HG02588 (cell line): ENCODE measurements around the gene NRXN2.

Source experiments
- ATAC-seq: cut with Tn5 transposase; IDR thresholded peaks from one replicate; pipeline ENCODE4 v1.9.1; 2021; ENCODE audit warnings: mild to moderate bottlenecking, moderate library complexity; ENCODE audit not compliant: unreplicated experiment

The NRXN2 gene

GRCh38 chr11:64654439-64654838, 68.6 kb downstream of the NRXN2 start:
- no peak for ATAC-seq

- ATAC-seq, result no peak
Measured at GRCh38 chr11:64653388-64653973, 69.5 kb downstream of the NRXN2 start.

DNA sequence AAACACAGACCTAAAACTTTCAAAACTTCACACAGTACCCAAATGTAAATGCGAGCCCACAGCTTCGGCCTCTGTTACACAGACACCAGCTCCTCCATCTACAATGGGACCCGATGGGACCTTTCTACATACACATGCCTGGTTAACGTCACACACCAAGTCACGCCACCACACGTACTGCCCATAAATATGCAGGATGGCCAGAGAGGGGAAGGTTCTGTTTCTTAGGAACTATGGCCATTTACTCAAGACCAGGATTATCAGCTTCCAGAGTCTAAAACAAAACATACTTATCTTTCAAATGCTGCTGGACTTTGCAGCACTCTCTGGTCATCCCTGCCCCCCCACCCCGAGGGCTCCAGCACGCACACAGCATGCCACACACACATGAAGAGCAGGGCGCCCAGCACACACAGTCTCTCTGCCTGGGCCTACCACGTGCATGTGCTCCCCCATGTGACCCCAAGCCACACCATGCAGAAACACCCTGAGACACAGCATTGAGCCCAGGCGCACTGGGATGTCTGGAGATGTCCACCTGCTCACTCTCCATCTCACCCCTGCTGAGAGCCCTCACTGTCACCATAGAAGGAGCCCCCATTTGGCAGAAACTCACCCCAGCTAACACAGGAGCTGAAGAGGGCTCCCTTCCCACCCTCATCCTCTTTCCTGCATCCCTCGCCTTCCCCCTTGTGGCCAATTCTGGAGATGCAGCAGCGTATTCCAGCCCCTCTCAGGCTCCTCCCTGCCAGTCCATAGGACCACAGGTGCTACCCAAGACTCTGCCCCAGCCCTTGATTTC, 70.2 kb downstream of the NRXN2 start:
- no peak for ATAC-seq

DNA sequence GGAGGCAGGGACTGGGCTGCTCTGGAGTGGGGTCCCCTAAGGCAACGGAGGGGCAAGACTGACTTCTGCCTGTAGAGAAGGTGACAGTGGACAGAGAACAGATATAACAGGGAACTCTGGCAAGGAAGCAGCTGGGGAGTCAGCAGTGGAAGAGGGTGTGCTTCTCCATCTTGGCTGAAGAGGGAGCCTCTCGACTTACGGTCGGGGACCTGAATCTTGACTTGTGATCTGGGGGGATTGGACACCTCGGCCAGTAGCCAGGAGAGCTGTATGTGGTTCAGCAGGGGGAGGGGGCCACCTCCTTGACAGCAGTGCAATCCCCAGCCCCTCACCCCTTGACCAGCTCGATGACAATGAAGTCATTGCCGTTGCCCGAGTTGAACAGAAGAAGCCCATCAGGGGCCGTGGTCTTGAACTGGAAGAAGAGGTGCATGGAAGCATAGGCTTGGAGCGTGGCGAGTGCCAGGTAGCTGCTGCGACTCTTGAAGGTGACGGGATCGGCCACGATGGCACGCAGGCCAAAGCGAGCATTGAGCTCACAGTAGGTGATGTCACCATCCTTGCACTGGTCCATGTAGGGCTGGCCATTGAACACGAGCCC, 72.0 kb downstream of the NRXN2 start:
- ATAC-seq, result no peak

DNA sequence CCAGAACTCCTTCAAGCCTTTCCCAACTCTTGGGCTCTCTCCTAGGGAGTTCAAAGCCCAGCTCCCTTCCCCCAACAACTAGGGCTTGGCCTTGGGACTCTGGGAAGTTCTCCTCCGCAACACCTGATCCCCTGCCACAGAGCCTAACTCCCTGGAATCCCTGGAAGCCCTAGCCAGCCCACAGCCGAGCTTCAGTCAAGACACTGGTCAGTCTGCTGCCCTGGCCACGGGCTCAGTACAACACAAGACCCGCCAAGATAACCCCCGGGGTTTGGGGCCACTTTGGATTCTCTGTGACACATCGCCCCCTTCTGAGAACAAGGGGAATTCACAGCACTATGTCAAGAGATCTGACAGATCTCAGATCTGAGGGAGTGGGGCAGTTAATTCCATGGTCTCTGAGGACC, 73.7 kb downstream of the NRXN2 start:
- ATAC-seq, result no peak

- no peak for ATAC-seq
Measured at GRCh38 chr11:64648551-64648950, 74.4 kb downstream of the NRXN2 start.

DNA sequence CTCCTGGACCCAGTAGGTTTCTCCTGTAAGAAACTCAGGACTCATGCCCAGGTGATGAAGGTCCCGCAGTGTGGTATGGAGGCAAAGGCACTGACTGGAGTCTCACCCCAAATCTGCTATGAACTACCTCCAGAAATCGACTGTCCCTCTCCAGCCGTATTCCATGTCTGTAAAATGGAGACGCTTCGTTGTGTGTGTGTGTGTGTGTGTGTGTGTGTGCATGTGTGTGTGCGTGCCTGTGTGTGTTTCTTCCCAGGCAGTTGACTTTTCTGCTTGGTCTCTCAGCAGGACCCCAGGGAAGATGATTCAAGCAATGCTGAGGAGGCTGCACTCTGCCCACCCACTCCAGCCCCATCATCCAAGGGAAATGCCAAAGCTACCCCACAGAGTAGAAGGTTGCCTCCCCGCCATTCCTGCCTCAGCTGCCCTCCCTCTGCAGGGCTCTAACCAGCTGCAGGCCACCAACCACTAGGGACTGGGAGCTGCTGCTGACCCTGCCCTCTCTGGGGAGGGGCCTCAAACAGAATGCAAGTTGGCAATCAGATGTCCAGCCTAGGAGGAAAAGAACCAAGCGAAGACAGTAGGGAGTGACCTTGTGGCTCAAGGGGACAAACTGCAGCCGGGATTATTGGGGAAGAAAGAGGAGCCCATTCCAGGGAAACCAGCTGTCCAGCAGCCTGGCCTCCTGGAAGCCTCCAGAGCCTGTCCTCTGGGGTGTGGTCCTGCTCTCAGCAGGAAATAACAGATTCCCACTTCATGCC, 75.8 kb downstream of the NRXN2 start:
- ATAC-seq, result no peak

DNA sequence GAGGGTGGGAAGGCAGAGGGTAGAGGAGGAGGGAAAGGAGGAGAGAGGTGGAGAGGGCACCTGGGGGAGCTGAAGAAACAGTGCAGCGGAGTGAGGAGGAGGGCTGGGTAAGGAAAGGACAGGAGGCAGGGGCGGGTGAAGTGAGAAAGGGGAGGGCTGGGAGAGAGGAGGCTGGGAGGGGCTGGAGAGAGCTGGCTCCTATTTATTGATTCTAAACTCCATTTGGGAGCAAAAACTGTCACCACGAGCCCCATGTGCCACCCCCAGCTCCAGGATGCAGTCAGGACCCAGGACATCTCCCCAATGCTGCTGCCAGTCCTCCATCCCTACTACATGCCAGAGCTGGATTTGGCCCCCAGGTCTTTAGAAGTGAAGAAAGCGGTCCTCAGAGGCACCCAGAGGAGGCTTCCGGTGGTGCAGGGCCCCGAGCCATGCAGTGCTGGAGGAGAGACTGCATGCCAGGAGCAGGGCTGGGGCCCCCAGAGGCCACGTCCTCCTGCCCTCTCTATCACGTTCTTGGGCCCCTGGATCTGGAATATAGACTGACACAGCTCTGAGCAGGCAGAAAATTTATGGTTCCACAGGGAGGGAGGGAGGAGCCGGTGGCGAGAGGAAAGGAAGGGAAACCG, 78.2 kb downstream of the NRXN2 start:
- no peak for ATAC-seq

- no peak for ATAC-seq
Measured at GRCh38 chr11:64643920-64644646, 78.9 kb downstream of the NRXN2 start.

GRCh38 chr11:64643256-64643881, 79.6 kb downstream of the NRXN2 start:
- ATAC-seq, result no peak

DNA sequence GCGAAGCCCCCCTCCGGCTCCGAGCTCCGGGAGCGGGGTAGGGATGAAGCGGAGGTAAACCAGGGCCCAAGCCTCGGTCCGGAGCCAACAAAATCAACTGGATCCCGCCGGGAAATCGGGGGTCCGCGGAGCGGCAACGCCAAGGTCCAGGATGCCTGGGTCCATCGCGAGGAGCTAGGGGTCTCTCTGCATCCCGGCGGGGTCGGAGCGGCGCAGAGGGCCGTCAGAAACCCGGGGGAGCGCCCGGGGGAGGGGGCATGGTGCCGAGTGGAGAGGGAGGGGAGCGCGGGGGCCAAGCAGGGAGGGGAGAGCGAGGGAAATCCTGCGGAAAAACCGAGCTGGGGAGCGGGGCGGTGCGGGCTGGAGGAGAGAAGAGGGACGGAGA, 80.1 kb downstream of the NRXN2 start:
- no peak for ATAC-seq

GRCh38 chr11:64642418-64642735, 80.6 kb downstream of the NRXN2 start:
- ATAC-seq, result no peak

DNA sequence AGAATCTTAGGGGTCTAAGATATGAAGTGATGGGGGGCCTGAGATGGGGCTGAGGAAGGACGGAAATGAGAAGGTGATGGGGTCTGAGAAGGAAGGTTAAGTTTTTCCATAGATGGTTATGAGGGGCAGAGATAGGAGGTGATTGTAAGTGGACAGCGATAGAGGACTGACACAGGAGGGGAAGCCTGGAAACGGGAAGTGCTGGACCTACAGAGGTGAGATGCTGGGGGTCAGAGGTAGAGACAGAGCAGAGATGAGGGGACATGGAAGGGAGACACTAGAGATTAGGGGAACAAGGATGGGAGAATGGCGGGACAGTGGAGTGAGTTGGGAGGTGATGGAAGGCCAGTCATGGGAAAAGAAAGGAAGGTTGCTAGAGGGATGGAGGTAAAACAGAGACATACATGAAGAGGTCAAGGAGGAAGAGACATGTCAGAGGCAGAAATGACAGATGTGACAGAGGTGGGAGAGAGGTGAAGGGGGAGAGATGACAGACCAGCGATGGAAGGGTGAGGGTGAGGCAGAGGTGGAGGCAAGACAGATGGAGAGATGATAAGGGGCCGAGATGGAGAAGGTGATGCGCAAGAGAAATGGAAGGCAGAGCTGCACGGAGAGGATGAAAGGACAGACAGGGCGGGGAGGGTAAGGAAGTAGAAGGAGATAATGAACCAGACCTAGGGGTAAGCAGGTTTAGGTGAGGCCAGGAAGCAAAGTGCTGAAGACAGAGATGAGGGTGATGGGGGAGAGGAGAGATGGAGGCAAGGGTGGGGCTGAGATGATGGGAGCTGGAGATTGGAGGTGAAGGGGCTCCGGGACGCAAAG, 81.2 kb downstream of the NRXN2 start:
- no peak for ATAC-seq

GRCh38 chr11:64639885-64640284, 83.1 kb downstream of the NRXN2 start:
- no peak for ATAC-seq

GRCh38 chr11:64638829-64639228, 84.2 kb downstream of the NRXN2 start:
- no peak for ATAC-seq

- ATAC-seq, result no peak
Measured at GRCh38 chr11:64638018-64638665, 84.9 kb downstream of the NRXN2 start.

- no peak for ATAC-seq
Measured at GRCh38 chr11:64637334-64638017, 85.5 kb downstream of the NRXN2 start.

- no peak for ATAC-seq
Measured at GRCh38 chr11:64633555-64634159, 89.3 kb downstream of the NRXN2 start.
